LoVo (cell line): Measurements from ENCODE around the gene ZMYND8.

Source experiments
- DNase-seq: peaks from one replicate; pipeline ENCODE4 v3.0.0-alpha.2; 2016; ENCODE audit warnings: low spot score

The ZMYND8 gene

GRCh38 chr20:47174456-47175243, 181.8 kb downstream of the ZMYND8 start:
- DNase-seq = no peak

- DNase-seq = no peak
These were observed 182.8 kb downstream of the ZMYND8 start for GRCh38 chr20:47173596-47174216.

GRCh38 chr20:47172579-47172978, 183.9 kb downstream of the ZMYND8 start:
- DNase-seq = no peak

DNA sequence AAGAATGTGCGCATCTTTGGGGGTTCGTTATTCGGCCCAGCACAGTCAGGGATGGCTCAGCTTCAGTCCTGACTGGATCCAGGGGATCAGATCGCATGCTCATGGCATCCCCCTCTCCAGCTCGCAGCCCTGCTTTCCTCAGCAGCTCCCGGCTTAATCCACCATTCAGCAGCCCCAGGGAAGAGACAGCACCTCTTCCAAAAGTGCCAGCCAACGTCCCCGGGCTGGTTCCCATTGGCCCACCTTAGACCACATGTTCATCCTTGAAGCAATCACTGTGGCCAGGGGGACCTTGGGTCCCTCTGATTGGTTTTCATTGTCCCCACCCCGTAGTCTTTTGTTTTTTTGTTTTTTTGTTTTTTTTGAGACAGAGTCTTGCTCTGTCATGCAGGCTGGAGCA, 188.7 kb downstream of the ZMYND8 start:
- no peak for DNase-seq

DNA sequence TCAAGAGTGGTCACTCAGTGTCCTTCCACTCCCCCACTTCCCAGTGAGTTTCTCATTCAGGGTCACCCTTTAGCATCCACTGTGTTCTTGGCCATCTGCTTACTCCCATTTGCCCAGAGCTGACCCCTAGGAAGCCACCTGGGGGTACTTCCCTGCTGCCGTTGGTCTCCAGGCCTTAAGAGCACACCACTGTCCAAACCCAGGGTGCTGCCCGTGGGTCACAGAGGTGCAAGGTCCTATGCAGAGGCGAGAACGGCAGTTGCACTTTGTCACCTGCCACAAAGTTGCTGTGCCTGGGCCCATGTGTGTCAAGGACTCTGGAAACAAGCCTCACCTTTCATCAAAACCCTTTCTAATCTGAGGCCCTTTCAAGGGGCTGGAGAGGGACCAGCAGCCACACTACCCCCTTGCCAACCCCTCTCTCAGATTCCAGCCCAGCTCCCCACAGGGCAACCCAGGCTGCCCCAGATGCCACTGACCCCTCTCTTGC, 191.1 kb downstream of the ZMYND8 start:
- no peak for DNase-seq

DNA sequence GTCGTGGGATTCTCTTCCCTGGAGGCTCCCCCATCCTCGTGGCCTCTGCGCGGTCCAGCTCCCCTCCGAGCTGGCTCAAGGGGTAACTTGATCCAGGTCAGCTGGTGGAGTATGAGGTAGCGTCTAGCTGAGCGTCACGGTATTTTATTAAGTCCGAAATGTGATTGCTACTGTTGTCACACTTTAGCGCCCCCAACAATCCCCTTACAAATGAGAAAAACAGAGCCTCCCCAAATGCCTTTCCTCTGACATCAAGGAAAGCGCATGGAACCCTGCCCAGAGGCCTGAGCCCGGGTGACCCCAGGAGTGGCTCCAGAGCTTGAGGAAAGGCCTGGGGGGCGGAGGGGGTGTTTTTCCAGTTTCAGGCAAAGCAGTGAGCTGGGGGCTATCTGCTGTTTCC, 192.4 kb downstream of the ZMYND8 start:
- DNase-seq = no peak

DNA sequence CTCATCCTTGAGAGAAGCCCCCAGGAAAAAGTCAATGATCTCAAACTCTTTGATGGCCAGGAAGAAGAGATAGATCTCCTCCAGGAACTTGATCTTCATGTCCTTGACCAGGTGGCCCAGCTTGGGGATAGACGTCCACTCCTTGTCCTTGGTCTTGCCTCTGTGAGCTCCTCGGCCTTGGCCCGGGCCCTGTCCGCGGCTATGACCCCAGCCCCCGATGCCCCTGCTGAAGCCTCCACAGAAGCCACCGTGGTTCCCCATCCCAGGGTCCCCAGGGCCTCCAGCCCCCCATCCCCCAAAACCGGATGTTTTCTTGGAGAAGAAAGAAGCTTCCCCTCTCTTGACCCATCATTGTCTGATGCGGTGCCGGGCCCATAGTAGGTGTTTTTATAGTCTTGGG, 195.1 kb downstream of the ZMYND8 start:
- no peak for DNase-seq

GRCh38 chr20:47160992-47161391, 195.5 kb downstream of the ZMYND8 start:
- no peak for DNase-seq

- DNase-seq = no peak
These were observed 196.3 kb downstream of the ZMYND8 start for GRCh38 chr20:47160240-47160639.
